ENCODE results near the gene OGFOD3.
"Not testable (repeated sequence)": the region's sequence is repeated elsewhere in the genome, so short reads cannot be mapped to it uniquely, and the experiment has no call there.

OGFOD3 gene, protein sequence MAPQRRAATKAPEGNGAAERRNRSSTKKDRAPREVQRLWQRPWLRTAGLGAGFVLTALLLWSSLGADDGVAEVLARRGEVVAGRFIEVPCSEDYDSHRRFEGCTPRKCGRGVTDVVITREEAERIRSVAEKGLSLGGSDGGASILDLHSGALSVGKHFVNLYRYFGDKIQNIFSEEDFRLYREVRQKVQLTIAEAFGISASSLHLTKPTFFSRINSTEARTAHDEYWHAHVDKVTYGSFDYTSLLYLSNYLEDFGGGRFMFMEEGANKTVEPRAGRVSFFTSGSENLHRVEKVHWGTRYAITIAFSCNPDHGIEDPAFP

DNA sequence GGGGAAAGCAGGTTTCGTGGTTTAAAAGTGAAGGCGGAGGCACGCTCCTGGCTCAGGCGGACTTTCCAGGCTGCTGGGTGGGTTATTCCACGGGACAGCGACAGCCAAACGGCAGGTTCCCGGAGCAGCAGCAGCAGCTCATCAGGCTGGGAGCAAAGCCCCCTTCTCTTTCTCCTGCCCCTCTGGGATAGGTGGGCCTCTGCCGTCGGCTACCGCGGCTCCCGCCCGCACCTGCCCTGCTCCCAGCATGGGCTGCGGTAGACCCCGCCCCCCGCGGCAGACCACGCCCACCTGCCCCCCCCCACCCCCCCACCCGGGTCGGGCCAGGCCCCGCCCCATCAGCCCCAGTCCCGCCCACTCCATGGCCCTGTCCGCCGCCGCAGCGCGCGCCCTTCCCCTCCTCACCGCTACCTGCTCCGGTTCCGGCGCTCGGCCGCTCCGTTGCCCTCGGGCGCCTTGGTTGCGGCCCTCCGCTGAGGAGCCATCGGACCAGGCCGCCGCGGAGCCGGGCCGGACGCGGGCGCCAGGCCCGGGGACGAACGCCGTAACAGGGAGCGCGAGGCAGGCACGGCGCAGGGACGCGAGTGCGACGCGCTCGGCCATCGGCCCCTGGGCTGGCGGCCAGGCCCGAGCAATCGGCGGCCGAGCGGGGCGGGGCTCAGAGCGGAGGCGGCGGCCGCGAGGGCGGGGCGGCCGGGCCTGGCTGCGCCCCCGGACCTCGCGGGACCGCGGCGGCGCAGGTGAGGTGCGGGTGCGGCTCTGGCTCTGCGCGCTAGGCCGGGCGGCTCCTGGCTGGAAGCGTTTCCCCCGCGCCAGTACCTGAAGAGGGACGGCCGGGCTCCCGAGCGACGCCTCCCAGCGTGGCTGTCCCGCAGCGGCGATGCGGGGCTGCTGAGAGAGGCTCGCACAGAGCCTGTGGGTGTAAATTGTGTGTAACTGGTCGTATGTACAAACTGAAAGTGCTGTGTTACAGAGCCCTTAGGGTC lies at the start of gene OGFOD3, which contains the start of gene HEXD:
OGFOD3 (minus strand) TSS at position 586 of the 986 bp plus-strand sequence; CDS start at position 485, 101 bp downstream.
HEXD (plus strand) TSS at position 347 of the 986 bp plus-strand sequence. CDS start 1,453 bp downstream, outside the sequence.
- peak; percentile 46 to 92 (median 84) for DNase-seq
- intact Hi-C loops (cut with DNase I) = no loop called here

DNA sequence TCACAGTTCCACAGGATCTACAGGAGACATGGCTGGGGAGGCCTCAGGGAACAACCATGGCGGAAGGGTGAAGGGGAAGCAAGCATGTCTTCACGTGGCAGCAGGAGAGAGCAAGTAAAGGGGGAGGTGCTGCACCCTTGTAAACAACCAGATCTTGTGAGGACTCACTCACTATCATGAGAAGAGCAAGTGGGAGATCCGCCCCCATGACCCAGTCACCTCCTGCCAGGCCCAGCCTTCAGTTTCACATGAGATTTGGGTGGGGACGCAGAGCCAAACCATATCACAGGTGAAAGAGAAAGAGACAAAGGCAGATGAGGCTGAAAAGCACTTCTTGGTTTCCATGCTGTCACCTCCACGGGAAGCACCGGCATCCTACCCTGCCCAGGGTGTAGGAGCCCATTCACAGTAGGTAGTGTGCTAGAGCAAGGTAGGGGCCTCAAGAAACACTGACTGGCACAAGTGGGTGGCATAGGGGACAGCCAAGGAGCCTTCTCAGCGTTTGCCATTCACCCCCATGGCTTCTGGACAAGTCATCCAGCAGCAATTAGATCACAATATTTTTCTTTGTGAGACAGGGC lies 46.7 kb upstream of the OGFOD3 start:
- intact Hi-C loops (cut with DNase I) = no loop called here
- DNase-seq = peak in 2 of 42 donors; percentile 26 to 43

DNA sequence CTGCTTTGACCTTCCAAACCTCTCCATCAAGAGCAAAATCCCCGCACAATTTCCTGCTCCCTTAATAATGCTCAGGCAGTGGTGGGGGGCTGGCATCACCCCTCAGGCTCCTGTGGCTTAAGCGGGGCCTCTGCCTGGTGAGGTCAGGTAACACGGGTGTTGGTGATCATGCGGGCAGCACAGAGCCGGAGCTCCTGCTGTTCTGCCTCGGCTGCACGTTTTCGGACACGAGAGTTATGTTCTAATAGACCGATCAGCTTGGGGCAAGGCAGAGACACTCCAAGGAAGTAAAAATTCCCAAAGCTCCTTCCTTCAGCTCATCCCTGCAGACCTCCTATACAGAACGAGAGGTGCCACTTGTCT lies 46.2 kb upstream of the OGFOD3 start:
- intact Hi-C loops (cut with DNase I) = no loop called here
- DNase-seq = no peak

DNA sequence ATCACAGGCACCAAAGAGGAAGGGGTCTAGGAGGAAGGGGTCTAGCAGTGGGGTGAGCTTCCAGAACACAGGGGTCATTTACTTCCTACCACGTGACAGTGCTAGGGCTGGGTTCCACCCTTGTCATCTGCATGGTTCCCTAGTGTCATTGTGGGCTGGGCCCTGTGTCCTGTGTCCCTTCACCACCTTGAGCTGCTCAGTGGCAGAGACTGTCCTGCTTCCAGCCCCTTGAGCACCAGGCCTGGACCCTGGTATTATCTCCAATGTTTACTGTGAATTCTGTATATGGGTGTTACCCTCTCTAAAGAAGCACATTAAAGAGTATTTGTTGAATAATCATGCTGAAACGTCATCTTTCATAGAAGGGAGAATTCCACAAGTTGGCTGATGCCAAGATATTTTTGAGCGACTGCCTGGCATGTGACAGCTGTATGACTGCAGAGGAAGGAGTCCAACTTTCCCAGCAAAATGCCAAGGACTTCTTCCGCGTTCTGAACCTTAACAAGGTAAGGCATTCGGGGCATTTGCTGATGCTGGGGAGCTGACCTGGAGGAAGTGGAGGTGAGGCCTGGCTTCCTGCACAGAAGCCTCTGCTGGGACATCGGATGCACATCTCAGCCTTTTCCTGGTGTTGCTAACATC lies 45.7 kb upstream of the OGFOD3 start:
- intact Hi-C loops (cut with DNase I) = no loop called here

DNA sequence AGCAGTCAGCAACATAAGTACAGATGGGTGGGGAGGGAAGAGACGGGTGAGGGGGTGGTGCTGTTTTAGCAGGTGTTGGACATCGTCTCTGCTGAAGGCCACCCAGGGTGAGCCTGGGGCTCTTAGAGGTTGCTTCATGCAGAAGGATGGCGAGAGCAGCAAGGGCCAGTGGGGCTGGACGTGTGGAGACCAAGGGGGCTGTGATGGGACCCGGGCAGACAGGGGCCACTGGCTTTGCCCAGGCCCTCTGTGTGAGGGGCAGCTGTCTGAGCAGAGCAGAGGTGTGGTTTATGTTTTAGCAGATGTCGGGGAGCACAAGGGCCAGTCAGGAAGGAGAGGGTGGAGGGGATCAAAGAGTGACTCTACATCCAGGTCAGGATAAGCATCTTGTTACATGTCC lies 45.0 kb upstream of the OGFOD3 start:
- intact Hi-C loops (cut with DNase I) = no loop called here
- DNase-seq = no peak

More for the DNA sequence above, 45.7 kb upstream of the OGFOD3 start:
- DNase-seq = no peak

DNA sequence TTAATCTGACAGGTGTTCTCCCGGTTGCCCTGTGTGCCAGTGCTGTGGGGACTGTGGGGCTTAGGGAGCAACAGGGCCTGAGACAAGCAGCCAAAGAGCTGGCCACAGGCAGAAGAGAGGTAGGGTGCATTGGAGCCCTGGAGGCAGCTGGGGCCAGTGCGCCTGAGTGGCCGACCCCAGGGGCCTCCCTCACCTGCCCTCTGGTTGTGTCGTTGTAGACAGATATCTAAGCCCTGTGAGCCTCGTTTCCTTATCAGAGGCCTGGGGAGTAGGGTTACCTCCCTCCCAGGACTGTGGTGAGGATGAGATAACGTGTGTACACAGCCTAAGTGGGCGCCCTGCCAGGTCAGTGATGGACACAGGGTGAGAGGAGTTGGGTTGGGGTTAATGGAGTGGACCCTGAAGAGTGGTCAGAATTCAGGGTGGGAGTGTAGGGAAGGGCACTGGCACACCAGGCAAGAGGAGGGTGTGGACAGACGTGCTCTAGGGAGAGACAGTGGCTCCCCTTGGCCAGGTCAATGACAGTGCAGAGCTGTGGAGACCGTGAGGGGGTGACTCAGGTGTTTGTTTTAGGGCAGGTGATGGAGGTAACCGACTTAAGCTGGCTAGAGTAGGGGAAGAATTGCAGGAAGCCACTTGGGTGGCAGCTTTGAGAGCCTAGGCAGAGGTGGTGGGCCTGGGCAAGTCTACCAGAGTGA lies 43.6 kb upstream of the OGFOD3 start:
- no peak for DNase-seq

DNA sequence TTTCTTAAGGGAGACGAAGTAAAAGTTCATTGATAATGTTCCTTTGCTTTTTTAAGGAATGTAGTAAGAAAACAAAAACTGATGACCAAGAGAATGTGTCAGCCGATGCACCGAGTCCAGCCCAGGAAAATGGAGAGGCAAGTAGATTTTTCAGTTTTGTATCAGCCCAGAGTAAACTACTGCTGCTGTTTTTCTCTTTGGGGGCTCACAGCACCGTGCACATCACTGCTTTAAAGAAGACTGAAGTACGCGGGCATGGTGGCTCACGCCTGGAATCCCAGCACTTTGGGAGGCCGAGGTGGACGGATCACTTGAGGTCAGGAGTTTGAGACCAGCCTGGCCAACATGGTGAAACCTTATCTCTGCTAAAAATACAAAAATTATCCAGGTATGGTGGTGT lies 41.5 kb upstream of the OGFOD3 start:
- DNase-seq = not testable (repeated sequence)
- intact Hi-C loops (cut with DNase I) = loop anchor here (10.0 kb wide), 1 partner anchor 55 kb away; the partner anchor contains the start of gene FOXK2

More for the DNA sequence above, 43.6 kb upstream of the OGFOD3 start:
- intact Hi-C loops (cut with DNase I) = no loop called here

DNA sequence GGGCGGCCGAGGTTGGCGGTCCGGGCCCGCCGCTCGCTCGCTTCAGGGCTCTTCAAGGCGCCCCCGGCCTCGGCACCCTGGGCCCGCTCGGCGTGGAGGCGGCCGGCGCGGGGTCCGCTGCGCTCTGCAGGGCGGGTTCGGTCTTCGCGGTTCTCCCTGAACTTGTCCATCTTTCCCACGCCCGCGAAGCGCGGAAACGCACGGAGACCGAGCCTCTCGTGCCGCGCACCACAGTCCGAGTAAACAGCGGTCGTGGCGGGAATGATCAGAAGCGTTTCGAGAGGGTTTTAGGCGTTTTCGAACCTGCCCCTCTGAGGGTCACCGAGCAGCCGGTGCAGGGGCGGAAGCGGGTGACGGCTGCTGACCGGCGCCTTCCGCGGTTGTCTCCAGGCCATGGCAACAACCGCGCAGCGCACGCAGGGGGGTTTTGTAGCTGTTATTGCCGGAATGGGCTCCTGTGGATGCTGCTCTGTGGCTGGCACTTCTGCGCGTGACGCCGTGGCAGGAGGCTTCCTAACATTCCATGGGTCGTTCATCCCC lies 40.6 kb upstream of the OGFOD3 start:
- intact Hi-C loops (cut with DNase I) = loop anchor here (10.0 kb wide), 1 partner anchor 56 kb away; the partner anchor contains the start of gene FOXK2
- DNase-seq = peak in 3 of 42 donors; percentile 42 to 43 (median 42)

DNA sequence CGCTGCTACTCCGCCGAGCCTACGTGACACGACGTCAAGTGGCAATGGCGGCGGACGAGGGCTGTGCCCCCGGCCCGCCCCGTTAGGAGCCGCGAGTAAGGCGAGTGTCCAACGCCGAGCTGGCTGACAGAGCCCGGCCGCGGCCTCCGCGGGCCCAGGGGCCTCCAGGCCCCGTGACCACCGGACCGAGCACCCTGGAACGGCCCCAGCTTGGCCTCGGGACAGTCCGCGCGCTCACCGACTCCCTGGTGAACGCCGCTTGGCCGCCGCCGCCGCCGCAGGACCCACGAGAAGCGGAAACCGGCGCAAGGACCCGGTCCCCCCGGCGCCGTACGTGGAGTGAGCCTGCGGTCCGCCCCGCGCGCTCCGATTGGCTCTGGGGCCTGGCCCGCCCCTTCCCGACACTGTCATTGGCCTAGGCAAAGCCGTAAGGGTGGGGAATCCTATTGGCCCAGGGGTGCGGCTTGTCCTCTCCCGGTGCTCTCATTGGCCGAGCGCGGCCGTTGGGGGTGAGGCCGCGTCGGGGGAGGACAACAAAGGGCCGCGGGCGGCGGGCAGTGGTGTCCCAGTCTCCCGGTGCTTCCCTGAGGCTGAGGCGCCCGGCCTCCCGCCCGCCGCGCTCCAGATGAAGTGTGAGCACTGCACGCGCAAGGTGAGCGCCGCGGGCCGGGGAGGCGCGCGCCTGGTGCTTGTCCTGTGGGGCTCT lies 39.9 kb upstream of the OGFOD3 start, which contains the start of gene NARF:
NARF (plus strand) TSS at position 563 of the 706 bp plus-strand sequence; CDS start at position 626, 63 bp downstream.
- intact Hi-C loops (cut with DNase I) = loop anchor here (10.0 kb wide), 1 partner anchor 56 kb away; the partner anchor contains the start of gene FOXK2
- peak; percentile 96 to 100 (median 99) for DNase-seq

DNA sequence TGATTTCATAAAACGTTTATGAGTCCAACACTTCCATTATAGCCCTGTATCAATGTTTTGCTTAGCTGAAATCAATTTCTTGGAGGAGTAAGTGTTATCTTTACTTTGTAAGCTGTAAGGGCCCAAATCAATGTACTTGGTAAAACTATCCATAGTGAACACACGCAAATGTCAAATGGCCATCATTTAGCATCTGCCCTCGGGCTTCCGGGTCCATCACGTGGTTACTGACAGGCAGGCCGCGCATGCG lies 39.5 kb upstream of the OGFOD3 start:
- DNase-seq = peak in 24 of 42 donors; percentile 88 to 97 (median 93)
- intact Hi-C loops (cut with DNase I) = loop anchor here (10.0 kb wide), 1 partner anchor 57 kb away; the partner anchor contains the start of gene FOXK2

DNA sequence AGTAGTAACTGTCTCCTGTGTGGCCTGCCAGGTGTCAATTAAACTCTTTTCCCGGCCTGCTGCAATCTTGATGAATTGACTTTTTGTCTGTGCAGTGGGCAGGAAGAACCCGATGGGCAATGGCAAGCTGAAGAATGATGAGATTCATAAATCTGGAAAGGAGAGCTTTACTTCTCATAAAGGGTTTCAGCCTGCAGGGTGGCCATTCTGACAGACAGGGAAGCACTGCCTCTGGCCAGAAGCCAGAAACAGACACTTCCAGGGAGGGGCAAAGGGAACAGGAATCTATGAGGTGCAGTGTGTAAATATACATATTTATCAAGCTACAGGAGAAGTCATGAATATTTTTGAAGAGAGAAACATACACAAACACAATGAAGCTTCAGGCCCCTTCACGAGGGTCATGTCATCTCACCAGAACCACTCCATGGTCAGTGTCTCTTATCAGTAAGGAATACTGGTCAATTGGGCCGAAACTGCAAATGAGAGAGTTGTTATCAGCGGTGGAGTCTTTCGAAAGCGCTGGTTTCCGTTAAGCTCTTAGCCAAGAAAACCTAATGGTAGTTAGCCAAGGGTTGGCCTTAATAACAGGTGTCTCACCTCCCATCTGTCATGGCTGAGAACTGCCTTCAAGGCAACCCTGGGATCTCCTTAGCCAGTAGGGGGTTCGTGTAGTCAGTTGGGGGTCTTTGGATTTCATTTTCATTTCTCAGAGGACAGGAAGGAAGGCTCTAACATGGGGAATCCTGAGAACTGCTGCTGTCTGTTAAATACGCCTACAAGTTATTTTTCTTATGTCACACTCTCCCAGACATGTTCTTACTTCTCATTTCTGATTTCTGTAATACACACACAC lies 38.9 kb upstream of the OGFOD3 start:
- DNase-seq = no peak
- intact Hi-C loops (cut with DNase I) = loop anchor here (10.0 kb wide), 1 partner anchor 58 kb away; the partner anchor contains the start of gene FOXK2

DNA sequence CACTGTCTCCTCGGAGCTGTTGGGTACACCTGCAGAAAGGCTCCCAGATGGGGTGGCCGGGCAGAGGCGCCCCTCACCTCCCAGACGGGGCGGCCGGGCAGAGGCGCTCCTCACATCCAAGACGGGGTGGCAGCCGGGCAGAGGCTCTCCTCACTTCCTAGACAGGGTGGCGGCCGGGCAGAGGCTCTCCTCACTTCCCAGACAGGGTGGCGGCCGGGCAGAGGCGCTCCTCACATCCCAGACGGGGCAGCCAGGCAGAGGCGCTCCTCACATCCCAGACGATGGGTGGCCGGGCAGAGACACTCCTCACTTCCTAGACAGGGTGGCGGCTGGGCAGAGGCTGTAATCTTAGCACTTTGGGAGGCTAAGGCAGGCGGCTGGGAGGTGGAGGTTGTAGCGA lies 35.3 kb upstream of the OGFOD3 start:
- not testable (repeated sequence) for DNase-seq
- intact Hi-C loops (cut with DNase I) = loop anchor here (10.0 kb wide), 1 partner anchor 61 kb away; the partner anchor contains the start of gene FOXK2

DNA sequence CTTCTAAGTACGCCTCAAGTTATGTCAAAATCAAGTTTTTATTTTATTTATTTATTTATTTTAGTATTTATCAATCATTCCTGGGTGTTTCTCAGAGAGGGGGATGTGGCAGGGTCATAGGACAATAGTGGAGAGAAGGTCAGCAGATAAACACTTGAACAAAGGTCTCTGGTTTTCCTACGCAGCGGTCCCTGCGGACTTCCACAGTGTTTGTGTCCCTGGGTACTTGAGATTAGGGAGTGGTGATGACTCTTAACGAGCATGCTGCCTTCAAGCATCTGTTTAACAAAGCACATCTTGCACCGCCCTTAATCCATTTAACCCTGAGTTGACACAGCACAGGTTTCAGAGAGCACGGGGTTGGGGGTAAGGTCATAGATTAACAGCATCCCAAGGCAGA lies 34.8 kb upstream of the OGFOD3 start:
- DNase-seq = not testable (repeated sequence)
- intact Hi-C loops (cut with DNase I) = loop anchor here (10.0 kb wide), 1 partner anchor 62 kb away; the partner anchor contains the start of gene FOXK2

DNA sequence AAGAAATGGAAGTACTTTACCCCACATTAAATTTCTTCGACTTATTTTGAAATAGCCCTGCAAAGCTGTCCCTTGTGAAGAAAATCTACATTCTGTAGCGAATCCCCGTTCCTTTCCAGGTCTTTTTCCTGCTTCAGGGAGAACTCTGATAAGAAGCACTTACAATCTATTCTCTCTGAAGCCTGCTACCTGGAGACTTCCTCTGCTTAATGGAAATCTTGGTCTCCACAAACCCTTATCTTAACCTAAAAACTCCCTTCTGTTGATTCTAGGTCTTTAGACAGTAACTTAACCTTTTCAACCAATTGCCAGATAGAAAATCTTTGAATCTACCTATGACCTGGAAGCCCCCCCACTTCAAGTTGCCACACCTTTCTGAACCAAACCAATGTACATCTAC lies 33.8 kb upstream of the OGFOD3 start:
- intact Hi-C loops (cut with DNase I) = loop anchor here (10.0 kb wide), 1 partner anchor 63 kb away; the partner anchor contains the start of gene FOXK2
- no peak for DNase-seq

DNA sequence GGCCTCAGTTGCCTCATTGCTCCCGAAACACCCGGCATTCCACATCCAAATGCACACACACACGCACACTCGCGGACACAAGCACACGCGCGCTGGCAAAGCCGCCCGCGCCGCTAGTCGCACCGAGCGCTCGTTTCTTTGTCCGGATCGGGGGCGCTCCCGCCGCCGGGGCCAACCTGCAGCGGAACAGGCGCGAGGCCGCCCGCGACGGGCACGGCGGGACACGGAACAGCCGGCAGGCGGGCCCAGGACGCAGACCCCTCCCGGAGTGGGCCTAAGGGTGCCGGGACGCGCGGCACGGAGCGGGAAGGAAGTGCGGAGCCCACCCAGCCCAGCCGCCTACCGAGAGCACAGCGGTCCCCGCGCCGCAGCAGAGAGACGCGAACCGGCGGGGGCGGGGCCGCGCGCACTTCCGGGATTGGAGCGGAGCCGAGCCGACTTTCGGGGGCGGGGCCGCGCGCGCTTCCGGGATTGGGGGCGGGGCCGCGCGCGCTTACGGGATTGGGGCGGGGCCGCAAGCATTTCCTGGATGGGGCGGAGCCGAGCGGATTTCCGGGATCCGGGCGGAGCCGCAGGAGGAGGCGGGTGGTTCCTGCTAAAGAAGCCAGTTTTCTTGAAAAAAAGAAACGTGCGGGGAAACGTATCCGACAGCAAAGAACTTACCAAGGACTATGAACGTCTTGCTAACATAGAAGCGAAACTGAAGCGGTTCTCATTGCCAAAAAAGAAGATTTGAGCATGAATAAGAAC lies 32.1 kb upstream of the OGFOD3 start, which contains the start of gene CYBC1:
CYBC1 (minus strand) TSS at position 396 of the 750 bp plus-strand sequence. CDS start 1,498 bp downstream, outside the sequence.
- peak; percentile 73 to 96 (median 93) for DNase-seq
- intact Hi-C loops (cut with DNase I) = loop anchor here (10.0 kb wide), 1 partner anchor 64 kb away; the partner anchor contains the start of gene FOXK2

Measured in head of caudate nucleus (tissue), 42 donors.